AG20443 (cell line): ENCODE measurements around the gene CSTPP1.

Source experiments
- DNase-seq: peaks from one replicate; pipeline ENCODE4 v3.0.0; 2012; ENCODE audit warnings: low spot score, mixed read lengths

The CSTPP1 gene

GRCh38 chr11:47208628-47209027 lies 272.1 kb downstream of the CSTPP1 start:
- DNase-seq = no peak
